BLaER1 treated with 17β-estradiol and CSF1 and Interleukin-3, amounts not matched to agents 10 nM and 100 nM (cell line): ENCODE data around the gene NEUROG1.

Experiments
- H3K27ac ChIP-seq, 11 experiments: shearing (Covaris generic); formaldehyde crosslinking; 2 replicates each; pipeline ENCODE4 v1.8.1; 2022
- H3K27me3 ChIP-seq, 11 experiments: shearing (Covaris generic); formaldehyde crosslinking; 2 replicates each; pipeline ENCODE4 v1.8.1; 2022
- H3K36me3 ChIP-seq, 11 experiments: shearing (Covaris generic); formaldehyde crosslinking; 2 replicates each; pipeline ENCODE4 v1.8.1; 2022
- H3K4me1 ChIP-seq, 10 experiments: shearing (Covaris generic); formaldehyde crosslinking; 2 replicates each; pipeline ENCODE4 v1.8.1; 2022
- H3K4me2 ChIP-seq, 11 experiments: shearing (Covaris generic); formaldehyde crosslinking; 2 replicates each; pipeline ENCODE4 v1.8.1; 2022
- H3K4me3 ChIP-seq, 10 experiments: shearing (Covaris generic); formaldehyde crosslinking; 2 replicates each; pipeline ENCODE4 v1.8.1; 2022
- H3K9ac ChIP-seq, 11 experiments: shearing (Covaris generic); formaldehyde crosslinking; 2 replicates each; pipeline ENCODE4 v1.8.1; 2022
- H3K9me3 ChIP-seq, 11 experiments: shearing (Covaris generic); formaldehyde crosslinking; replicated peaks in 1 of 11; 2 replicates each; pipeline ENCODE4 v1.8.1; 2022
- H4K20me1 ChIP-seq, 11 experiments: shearing (Covaris generic); formaldehyde crosslinking; 2 replicates each; pipeline ENCODE4 v1.8.1; 2022
- Cebpa-rat ChIP-seq, 11 experiments: shearing (Covaris generic); IDR thresholded peaks; 2 replicates each; pipeline ENCODE4 v1.8.1; 2022

NEUROG1 gene

DNA sequence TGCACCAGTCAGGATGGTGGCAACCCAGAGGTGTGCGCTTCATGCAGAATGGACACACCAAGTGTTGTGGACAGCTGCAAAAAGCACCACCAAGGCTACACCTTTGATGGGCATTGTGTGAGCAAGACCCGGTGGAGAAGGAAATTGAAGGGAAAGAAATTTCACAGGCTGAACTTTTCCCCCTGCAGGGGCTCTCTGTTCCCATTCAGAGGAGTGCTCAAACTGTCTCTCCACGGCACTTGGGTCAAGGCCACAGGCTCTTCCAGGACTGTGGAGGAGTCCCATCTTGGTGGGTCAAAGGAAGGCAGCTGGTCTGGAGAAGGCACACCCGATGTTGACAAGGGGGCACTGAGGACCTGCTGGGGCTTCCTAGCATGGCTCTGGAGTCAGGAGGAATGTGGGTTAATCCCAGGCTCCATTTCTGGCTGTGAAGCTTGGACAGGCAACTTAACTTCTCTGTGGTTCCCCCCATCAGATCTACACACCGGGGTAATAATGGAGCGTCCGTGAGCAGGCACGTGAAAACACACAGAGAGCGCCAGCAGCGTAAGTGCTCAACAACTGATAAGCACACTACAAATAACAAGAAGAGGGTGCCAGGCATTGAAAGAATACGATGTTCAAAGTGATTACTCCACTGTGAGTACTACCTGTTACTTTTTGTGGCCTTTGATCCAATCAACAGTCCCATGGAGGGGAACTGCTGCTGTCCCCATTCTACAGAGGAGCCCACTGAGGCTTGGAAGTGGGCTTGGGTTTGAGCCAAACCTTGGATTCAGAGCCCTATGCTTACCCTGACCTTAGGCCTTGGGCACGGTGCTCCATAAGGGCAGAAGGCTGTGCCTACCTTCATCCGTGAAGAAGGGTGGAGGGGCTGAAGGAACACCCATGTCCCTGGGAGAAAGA lies 49.4 kb downstream of the NEUROG1 start:
- Histone ChIP-seq H3K4me1 (peaks cover 19 to 57% (median 30%) of the 10 kb centered on the region in 10 experiments), H3K27ac (no peak overlapping the region), H3K9ac (no peak overlapping the region), H3K4me3 (no peak overlapping the region), H3K4me2 (no peak overlapping the region), H3K36me3 (no peaks in the 10 kb centered on the region), H3K27me3 (peaks cover 61 to 70% (median 67%) of the 10 kb centered on the region in 11 experiments), H4K20me1 (peaks cover 0 to 45% (median 23%) of the 10 kb centered on the region in 11 experiments; a peak in 16 of 22 replicates), H3K9me3 (peaks cover 0 to 10% (median 5%) of the 10 kb centered on the region in 11 experiments; a peak in 8 of 22 replicates)
- TF ChIP-seq Cebpa-rat (IDR thresholded peaks at IDR 0.05), result no peak

DNA sequence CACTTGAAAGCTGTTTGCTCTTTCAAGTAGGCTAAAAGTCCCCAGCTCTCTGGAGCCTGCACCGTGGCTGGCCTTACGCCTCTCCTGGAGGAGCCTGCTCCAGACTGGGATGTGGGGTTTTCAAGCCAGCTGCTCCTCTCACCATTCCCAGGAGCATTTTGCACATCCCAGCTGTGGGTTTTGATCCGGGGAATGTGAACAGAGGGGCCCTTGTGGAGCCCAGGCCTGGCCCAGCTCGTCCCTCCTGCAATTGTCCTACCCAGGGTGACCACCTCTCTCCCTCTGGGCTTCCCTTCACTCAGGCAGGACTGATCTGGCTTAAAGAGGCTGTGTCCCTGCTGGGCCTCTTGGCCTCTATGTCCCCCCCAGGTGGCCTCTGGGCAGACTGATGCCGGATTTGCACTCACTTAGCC lies 51.1 kb downstream of the NEUROG1 start:
- H3K27ac ChIP-seq, result no peak overlapping the region
- no peaks in the 10 kb centered on the region for H3K36me3 ChIP-seq
- peaks cover 12 to 51% (median 18%) of the 10 kb centered on the region in 10 experiments for H3K4me1 ChIP-seq
- no peak overlapping the region for H3K9ac ChIP-seq
- H3K4me2 ChIP-seq, result no peak overlapping the region
- H3K27me3 ChIP-seq, result peaks cover 43 to 53% (median 50%) of the 10 kb centered on the region in 11 experiments
- no peak for TF ChIP-seq Cebpa-rat (IDR thresholded peaks at IDR 0.05)
- H4K20me1 ChIP-seq, result peaks cover 0 to 29% (median 11%) of the 10 kb centered on the region in 11 experiments; a peak in 15 of 22 replicates
- H3K9me3 ChIP-seq, result no peaks in the 10 kb centered on the region
- H3K4me3 ChIP-seq, result no peak overlapping the region
